Tibial nerve (tissue), 4 donors: Measurements from ENCODE around the gene CSPG4.

ENCODE experiments used
- EP300 ChIP-seq, 2 donors: sonication (generic); formaldehyde crosslinking; IDR thresholded peaks; one replicate each; pipeline ENCODE4 v1.6.1; 2017; ENCODE audit warnings: antibody characterized with exemption in 2 of 2, mild to moderate bottlenecking in 1 of 2
- POLR2A ChIP-seq, 2 donors: fragments of 450-650 bp; IDR thresholded peaks; one replicate each; pipeline ENCODE4 v1.6.1; 2017; ENCODE audit warnings: antibody characterized with exemption in 2 of 2, mild to moderate bottlenecking in 2 of 2, moderate library complexity in 2 of 2
- TF ChIP-seq, protein P1 (sequence below), 5 experiments: fragments of 200-600 bp in 3 of 5; fragments of 450-650 bp in 2 of 5; sonication (generic) in 3 of 5; IDR thresholded peaks; one replicate each; pipeline ENCODE4 v1.5.1; 2016 to 2019; ENCODE audit warnings: antibody characterized with exemption in 5 of 5, mild to moderate bottlenecking in 3 of 5, moderate library complexity in 2 of 5

DNA sequence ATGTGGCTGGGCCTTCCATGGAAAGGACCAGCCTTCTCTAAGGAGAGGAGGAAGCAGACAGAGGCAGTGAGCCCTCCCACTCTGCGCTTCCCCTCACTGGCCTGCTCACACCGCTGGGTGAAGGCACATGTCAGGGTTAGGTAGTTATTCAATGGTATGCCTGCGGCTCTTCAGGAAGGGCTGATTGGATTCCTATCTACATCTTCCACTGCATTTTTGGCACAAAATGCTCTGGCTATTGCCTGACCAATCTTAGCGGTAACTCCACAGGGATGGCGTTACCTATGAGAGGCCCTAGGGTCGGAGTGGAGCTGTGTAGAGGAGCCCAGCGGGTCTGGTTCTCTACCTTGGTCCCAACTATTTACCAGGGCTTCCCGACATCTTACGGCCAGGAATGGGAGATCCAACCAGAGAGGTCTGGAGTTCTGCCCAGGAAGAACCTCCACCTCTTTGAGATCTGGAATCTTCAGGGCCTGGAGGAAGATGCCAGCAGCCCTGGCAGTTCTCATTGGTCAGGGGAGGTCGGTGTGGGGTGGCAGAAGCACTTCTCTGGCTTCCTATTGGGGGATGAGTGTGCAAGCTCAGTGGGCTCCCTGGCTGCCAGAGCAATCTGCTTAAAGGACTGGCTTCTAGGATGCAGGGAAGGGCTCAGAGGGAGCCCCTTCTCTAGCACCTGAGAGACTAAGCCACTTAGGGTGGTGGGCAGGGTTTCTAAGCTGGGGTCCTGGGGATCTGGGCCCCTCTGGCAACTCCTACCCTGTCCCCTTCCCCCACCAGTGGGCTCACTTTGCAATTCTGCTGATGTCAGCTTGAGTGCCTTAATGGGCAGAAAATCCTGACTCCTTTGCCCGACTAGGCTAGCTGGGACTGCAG is 40.7 kb downstream of the CSPG4 start:
- TF ChIP-seq, protein P1, sequence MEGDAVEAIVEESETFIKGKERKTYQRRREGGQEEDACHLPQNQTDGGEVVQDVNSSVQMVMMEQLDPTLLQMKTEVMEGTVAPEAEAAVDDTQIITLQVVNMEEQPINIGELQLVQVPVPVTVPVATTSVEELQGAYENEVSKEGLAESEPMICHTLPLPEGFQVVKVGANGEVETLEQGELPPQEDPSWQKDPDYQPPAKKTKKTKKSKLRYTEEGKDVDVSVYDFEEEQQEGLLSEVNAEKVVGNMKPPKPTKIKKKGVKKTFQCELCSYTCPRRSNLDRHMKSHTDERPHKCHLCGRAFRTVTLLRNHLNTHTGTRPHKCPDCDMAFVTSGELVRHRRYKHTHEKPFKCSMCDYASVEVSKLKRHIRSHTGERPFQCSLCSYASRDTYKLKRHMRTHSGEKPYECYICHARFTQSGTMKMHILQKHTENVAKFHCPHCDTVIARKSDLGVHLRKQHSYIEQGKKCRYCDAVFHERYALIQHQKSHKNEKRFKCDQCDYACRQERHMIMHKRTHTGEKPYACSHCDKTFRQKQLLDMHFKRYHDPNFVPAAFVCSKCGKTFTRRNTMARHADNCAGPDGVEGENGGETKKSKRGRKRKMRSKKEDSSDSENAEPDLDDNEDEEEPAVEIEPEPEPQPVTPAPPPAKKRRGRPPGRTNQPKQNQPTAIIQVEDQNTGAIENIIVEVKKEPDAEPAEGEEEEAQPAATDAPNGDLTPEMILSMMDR (IDR thresholded peaks at IDR 0.05) = no peak
- no peak for TF ChIP-seq POLR2A (IDR thresholded peaks at IDR 0.05)
- TF ChIP-seq EP300 (IDR thresholded peaks at IDR 0.05) = no peak
